ENCODE data around the gene TBXAS1.

DNA sequence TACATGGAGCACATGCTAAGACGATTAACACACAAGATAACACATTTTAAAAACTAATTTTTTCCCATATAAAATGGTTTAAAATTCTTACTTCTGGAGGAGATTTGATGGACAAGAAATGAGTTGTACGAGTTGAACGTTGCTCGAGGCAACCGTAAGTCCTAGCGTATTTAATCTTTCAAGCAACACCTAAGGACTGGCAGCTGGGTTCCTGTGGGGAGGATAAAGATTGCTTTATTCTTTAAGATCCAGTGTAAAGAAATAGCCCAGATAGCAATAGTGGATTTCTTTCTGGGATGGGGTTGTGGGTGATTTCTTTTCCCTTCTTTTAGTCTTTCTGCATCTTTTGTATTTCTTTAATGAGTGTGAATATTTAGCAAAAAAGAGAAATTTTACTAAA lies 9.8 kb downstream of the TBXAS1 start:
- TF ChIP-seq EZH2 (IDR thresholded peaks at IDR 0.05) (no peak), POLR2AphosphoS5 (IDR thresholded peaks at IDR 0.05; ENCODE audit: borderline replicate concordance, low read depth, low read length) (no peak)

All from SK-N-MC (cell line).